Muscle layer of colon (tissue), 2 donors: ENCODE data around the gene SYCE1.
"Not testable (repeated sequence)": the region's sequence is repeated elsewhere in the genome, so short reads cannot be mapped to it uniquely, and the experiment has no call there.

Experiments used
- H3K27ac ChIP-seq: one replicate; pipeline ENCODE4 v1.7.0; 2013; ENCODE audit warnings: low read depth, mild to moderate bottlenecking, low read length, moderate library complexity
- H3K27me3 ChIP-seq, 2 donors: one replicate each; pipeline ENCODE4 v1.7.0; 2013; ENCODE audit warnings: low read length in 2 of 2, mild to moderate bottlenecking in 2 of 2; ENCODE audit not compliant: insufficient read depth in 2 of 2, control insufficient read depth in 1 of 2
- H3K36me3 ChIP-seq: one replicate; pipeline ENCODE4 v1.7.0; 2013; ENCODE audit warnings: mild to moderate bottlenecking, low read length; ENCODE audit not compliant: insufficient read depth
- H3K4me1 ChIP-seq: one replicate; pipeline ENCODE4 v1.7.0; 2013; ENCODE audit warnings: mild to moderate bottlenecking, low read length; ENCODE audit not compliant: insufficient read depth
- H3K4me3 ChIP-seq, 2 donors: one replicate each; pipeline ENCODE4 v1.7.0; 2013; ENCODE audit warnings: low read length in 2 of 2, low read depth in 1 of 2, mild to moderate bottlenecking in 1 of 2, moderate library complexity in 1 of 2
- H3K9ac ChIP-seq: one replicate; pipeline ENCODE4 v1.7.0; 2013; ENCODE audit warnings: low read length
- H3K9me3 ChIP-seq: one replicate; pipeline ENCODE4 v1.7.0; 2013; ENCODE audit warnings: mild to moderate bottlenecking, low read length
- donor health status: abdominal sarcoma.
- donor health status: Adenocarcinoma of cecum.

The SYCE1 gene

GRCh38 chr10:133565441-133566294 is at the start of gene SYCE1:
TSS of gene SYCE1 (minus strand) at chr10:133565583. CDS start at chr10:133565529, 54 bp downstream.
- peaks cover 0 to 17% of the 10 kb centered on the region in 2 donors for H3K27me3 ChIP-seq
- H3K9me3 ChIP-seq = no peaks in the 10 kb centered on the region
- H3K4me3 ChIP-seq = no peak within 1 kb of the TSS
- no peaks in the 10 kb centered on the region for H3K36me3 ChIP-seq
- no peak within 1 kb of the TSS for H3K27ac ChIP-seq
- H3K9ac ChIP-seq = no peak within 1 kb of the TSS
- no peaks in the 10 kb centered on the region for H3K4me1 ChIP-seq

GRCh38 chr10:133614830-133615580 is 49.6 kb upstream of the SYCE1 start:
- no peaks in the 10 kb centered on the region for H3K36me3 ChIP-seq
- H3K4me3 ChIP-seq = no peak overlapping the region
- no peaks in the 10 kb centered on the region for H3K9me3 ChIP-seq
- no peak overlapping the region for H3K9ac ChIP-seq
- H3K27ac ChIP-seq = no peak overlapping the region
- no peaks in the 10 kb centered on the region for H3K27me3 ChIP-seq
- no peaks in the 10 kb centered on the region for H3K4me1 ChIP-seq

GRCh38 chr10:133613699-133614098 is 48.3 kb upstream of the SYCE1 start:
- H3K9ac ChIP-seq = no peak overlapping the region
- H3K27ac ChIP-seq = no peak overlapping the region
- no peak overlapping the region for H3K4me3 ChIP-seq
- H3K36me3 ChIP-seq = no peaks in the 10 kb centered on the region
- H3K27me3 ChIP-seq = no peaks in the 10 kb centered on the region
- peaks cover 6% of the 10 kb centered on the region for H3K4me1 ChIP-seq
- no peaks in the 10 kb centered on the region for H3K9me3 ChIP-seq

GRCh38 chr10:133611079-133611478 is 45.7 kb upstream of the SYCE1 start:
- Histone ChIP-seq H3K27ac (no peak overlapping the region), H3K9ac (no peak overlapping the region), H3K36me3 (no peaks in the 10 kb centered on the region), H3K4me1 (peaks cover 9% of the 10 kb centered on the region), H3K9me3 (no peaks in the 10 kb centered on the region), H3K4me3 (no peak overlapping the region), H3K27me3 (no peaks in the 10 kb centered on the region)

GRCh38 chr10:133608855-133609254 is 43.5 kb upstream of the SYCE1 start:
- Histone ChIP-seq H3K27me3 (no peaks in the 10 kb centered on the region), H3K4me1 (peaks cover 9% of the 10 kb centered on the region), H3K36me3 (no peaks in the 10 kb centered on the region), H3K27ac (no peak overlapping the region), H3K9me3 (no peaks in the 10 kb centered on the region), H3K4me3 (no peak overlapping the region), H3K9ac (no peak overlapping the region)

- H3K9ac ChIP-seq, H3K27ac ChIP-seq, H3K27me3 ChIP-seq, H3K9me3 ChIP-seq, H3K4me1 ChIP-seq, H3K36me3 ChIP-seq, H3K4me3 ChIP-seq: not testable (repeated sequence)
Observed at GRCh38 chr10:133603434-133603833, 38.1 kb upstream of the SYCE1 start.

GRCh38 chr10:133600657-133601056 is 35.3 kb upstream of the SYCE1 start:
- H3K4me1 ChIP-seq = no peaks in the 10 kb centered on the region
- H3K27ac ChIP-seq = no peak overlapping the region
- H3K9me3 ChIP-seq = no peaks in the 10 kb centered on the region
- H3K27me3 ChIP-seq = no peaks in the 10 kb centered on the region
- no peak overlapping the region for H3K4me3 ChIP-seq
- H3K9ac ChIP-seq = no peak overlapping the region
- H3K36me3 ChIP-seq = no peaks in the 10 kb centered on the region

- not testable (repeated sequence) for H3K9ac ChIP-seq, H3K9me3 ChIP-seq, H3K27ac ChIP-seq, H3K4me1 ChIP-seq, H3K27me3 ChIP-seq, H3K4me3 ChIP-seq, H3K36me3 ChIP-seq
Observed at GRCh38 chr10:133599869-133600268, 34.5 kb upstream of the SYCE1 start.

GRCh38 chr10:133592716-133593115 is 27.3 kb upstream of the SYCE1 start:
- Histone ChIP-seq H3K27ac (no peak overlapping the region), H3K9me3 (peaks cover 4% of the 10 kb centered on the region), H3K36me3 (no peaks in the 10 kb centered on the region), H3K4me3 (no peak overlapping the region), H3K4me1 (no peaks in the 10 kb centered on the region), H3K27me3 (no peaks in the 10 kb centered on the region), H3K9ac (no peak overlapping the region)

GRCh38 chr10:133590970-133591359 is 25.6 kb upstream of the SYCE1 start:
- Histone ChIP-seq H3K9ac (no peak overlapping the region), H3K27ac (no peak overlapping the region), H3K4me3 (no peak overlapping the region), H3K9me3 (peaks cover 4% of the 10 kb centered on the region), H3K27me3 (no peaks in the 10 kb centered on the region), H3K36me3 (no peaks in the 10 kb centered on the region), H3K4me1 (no peaks in the 10 kb centered on the region)

GRCh38 chr10:133590226-133590969 is 25.0 kb upstream of the SYCE1 start:
- Histone ChIP-seq H3K36me3 (no peaks in the 10 kb centered on the region), H3K27me3 (no peaks in the 10 kb centered on the region), H3K4me3 (no peak overlapping the region), H3K4me1 (no peaks in the 10 kb centered on the region), H3K9ac (no peak overlapping the region), H3K9me3 (peaks cover 4% of the 10 kb centered on the region), H3K27ac (no peak overlapping the region)
